ENCODE results near the gene RAPGEF1. TPM values are rescaled to one million over a fixed set of nuclear protein-coding genes. Genes with fewer than 3 reads are reported as not detected.

The RAPGEF1 gene
- total and polyA plus RNA-seq, 2 of the 13 experiments (the other 11 are each of a cell fraction or from before 2014, with no cell fraction given): 21.2 to 38.9 TPM

DNA sequence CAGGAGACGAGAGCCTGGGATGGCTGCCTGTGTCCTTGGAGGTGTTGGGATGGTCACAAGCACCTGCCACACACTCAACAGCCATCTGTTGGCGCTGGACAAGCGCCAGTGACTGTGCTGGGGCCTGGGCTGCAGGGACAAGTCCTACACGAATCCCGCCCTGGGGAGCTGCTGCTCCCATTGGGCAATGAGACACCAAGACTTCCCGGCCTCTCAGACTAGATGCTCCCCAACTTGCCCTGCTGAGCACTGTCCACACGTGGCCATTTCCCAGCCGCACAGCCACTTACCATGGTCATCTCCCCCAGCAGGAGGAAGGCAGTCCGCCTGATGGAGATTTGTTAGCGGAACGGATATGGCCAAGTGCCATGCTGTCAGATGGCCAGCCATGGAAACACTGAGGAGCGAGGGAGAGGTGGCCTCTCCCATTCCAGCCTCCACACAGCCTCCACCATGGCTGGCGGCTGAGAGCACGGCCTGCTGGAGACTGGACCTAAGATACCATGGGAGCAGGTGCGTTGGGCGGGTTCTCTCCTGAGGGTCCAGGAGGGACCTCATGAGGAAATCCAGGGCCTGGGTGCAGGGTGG lies 150.7 kb downstream of the RAPGEF1 start:
- H3K4me3 ChIP-seq (replicated peaks in 1 of 3; ENCODE audit: insufficient read depth in 1 of 3, low read depth in 2 of 3, low read length in 3 of 3): no peak overlapping the region
- no peaks in the 10 kb centered on the region for H3K79me2 ChIP-seq (ENCODE audit: insufficient read depth, low read length)
- H3K27me3 ChIP-seq (ENCODE audit: control insufficient read depth in 1 of 2, insufficient read depth in 2 of 2, low read length in 2 of 2): no peaks in the 10 kb centered on the region
- no peaks in the 10 kb centered on the region for H3K9me3 ChIP-seq (ENCODE audit: low read length)
- ATAC-seq (no peak), DNase-seq (ENCODE audit: low spot score) (no peak), FAIRE-seq (no peak)
- no peak for TF ChIP-seq ZNF136 (CRISPR knock-in tag; IDR thresholded peaks at IDR 0.05; ENCODE audit: low read depth)
- TF ChIP-seq, protein P1, sequence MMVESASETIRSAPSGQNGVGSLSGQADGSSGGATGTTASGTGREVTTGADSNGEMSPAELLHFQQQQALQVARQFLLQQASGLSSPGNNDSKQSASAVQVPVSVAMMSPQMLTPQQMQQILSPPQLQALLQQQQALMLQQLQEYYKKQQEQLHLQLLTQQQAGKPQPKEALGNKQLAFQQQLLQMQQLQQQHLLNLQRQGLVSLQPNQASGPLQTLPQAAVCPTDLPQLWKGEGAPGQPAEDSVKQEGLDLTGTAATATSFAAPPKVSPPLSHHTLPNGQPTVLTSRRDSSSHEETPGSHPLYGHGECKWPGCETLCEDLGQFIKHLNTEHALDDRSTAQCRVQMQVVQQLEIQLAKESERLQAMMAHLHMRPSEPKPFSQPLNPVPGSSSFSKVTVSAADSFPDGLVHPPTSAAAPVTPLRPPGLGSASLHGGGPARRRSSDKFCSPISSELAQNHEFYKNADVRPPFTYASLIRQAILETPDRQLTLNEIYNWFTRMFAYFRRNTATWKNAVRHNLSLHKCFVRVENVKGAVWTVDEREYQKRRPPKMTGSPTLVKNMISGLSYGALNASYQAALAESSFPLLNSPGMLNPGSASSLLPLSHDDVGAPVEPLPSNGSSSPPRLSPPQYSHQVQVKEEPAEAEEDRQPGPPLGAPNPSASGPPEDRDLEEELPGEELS (CRISPR knock-in tag; IDR thresholded peaks at IDR 0.05): no peak
- no peak for TF ChIP-seq IRX3 (CRISPR knock-in tag; IDR thresholded peaks at IDR 0.05; ENCODE audit: borderline replicate concordance, low read depth)
- no peak for TF ChIP-seq PLRG1 (conservative IDR thresholded peaks at IDR 0.05)
- TF ChIP-seq, protein P2, sequence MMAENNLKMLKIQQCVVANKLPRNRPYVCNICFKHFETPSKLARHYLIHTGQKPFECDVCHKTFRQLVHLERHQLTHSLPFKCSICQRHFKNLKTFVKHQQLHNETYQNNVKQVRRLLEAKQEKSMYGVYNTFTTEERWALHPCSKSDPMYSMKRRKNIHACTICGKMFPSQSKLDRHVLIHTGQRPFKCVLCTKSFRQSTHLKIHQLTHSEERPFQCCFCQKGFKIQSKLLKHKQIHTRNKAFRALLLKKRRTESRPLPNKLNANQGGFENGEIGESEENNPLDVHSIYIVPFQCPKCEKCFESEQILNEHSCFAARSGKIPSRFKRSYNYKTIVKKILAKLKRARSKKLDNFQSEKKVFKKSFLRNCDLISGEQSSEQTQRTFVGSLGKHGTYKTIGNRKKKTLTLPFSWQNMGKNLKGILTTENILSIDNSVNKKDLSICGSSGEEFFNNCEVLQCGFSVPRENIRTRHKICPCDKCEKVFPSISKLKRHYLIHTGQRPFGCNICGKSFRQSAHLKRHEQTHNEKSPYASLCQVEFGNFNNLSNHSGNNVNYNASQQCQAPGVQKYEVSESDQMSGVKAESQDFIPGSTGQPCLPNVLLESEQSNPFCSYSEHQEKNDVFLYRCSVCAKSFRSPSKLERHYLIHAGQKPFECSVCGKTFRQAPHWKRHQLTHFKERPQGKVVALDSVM (CRISPR knock-in tag; IDR thresholded peaks at IDR 0.05): no peak
- no peak for TF ChIP-seq KMT2A (CRISPR knock-in tag; IDR thresholded peaks at IDR 0.05)
- no peak for TF ChIP-seq RXRA (CRISPR knock-in tag; IDR thresholded peaks at IDR 0.05)
- no peak for TF ChIP-seq PCBP2 (optimal IDR thresholded peaks at IDR 0.05; ENCODE audit: low read depth, low read length, poor library complexity, severe bottlenecking)
- H4K20me1 ChIP-seq (ENCODE audit: insufficient read depth, low read length): no peaks in the 10 kb centered on the region
- H3K4me1 ChIP-seq (ENCODE audit: insufficient read depth, low read length): 0 out of 2 replicates have a peak, but pooled peaks cover 6% of the 10 kb centered on the region
- 92% methylated on average over 12 of the region's 16 CpGs for WGBS (ENCODE audit: low lambda C conversion rate)
- ChIA-PET POLR2A (no interaction called here), CTCF (ENCODE audit: low intra/inter-chr PET ratio, low total read pairs) (interaction anchor here (3.5 to 5.7 kb wide), 2 partner anchors 153 to 158 kb away, joined by 30 to 185 read pairs; partner anchors contain the start of gene RAPGEF1)
- no peak overlapping the region for H2AFZ ChIP-seq (ENCODE audit: low read length)
- in situ Hi-C loops (cut with HindIII; ENCODE audit: extremely low pct_ligation_motif_present, low pct_unique_long_range_greater_than_20kb) (loop anchor here (25.0 kb wide), 1 partner anchor 648 kb away; no protein-coding TSS in a partner anchor), intact Hi-C loops (cut with micrococcal nuclease; ENCODE audit: unreplicated experiment) (no loop called here)
- no peak overlapping the region for H3K27ac ChIP-seq (ENCODE audit: extremely low read length, insufficient read depth, low read length)
- no TSS peak for BruUV-seq (replicated peaks)
- H3K4me2 ChIP-seq (ENCODE audit: low read depth, low read length): no peak overlapping the region
- peaks cover 11 to 31% of the 10 kb centered on the region in 2 experiments; a peak in 4 of 5 replicates for H3K36me3 ChIP-seq (replicated peaks in 1 of 2; ENCODE audit: control insufficient read depth in 1 of 2, insufficient read depth in 2 of 2, low read length in 2 of 2)
- no peak overlapping the region for H3K9ac ChIP-seq (ENCODE audit: insufficient read depth, low read depth, low read length)
